SU-DHL-6 (cell line): ENCODE measurements around the gene EXOC3L4.

ENCODE experiments used
- H2AFZ ChIP-seq: fragments of 200-600 bp; sonication (generic); 2 replicates; pipeline ENCODE4 v1.6.1; 2014; ENCODE audit warnings: low read depth, mild to moderate bottlenecking, moderate library complexity, mixed read lengths, antibody characterized with exemption, low read length; ENCODE audit not compliant: severe bottlenecking
- H3F3A ChIP-seq: fragments of 200-600 bp; shearing (Covaris generic); 2 replicates; pipeline ENCODE4 v1.6.0; 2016; ENCODE audit warnings: antibody characterized with exemption, mild to moderate bottlenecking; ENCODE audit not compliant: insufficient read depth
- H3K27ac ChIP-seq: fragments of 200-600 bp; sonication (generic); 2 replicates; pipeline ENCODE4 v1.5.1; 2016; ENCODE audit warnings: low read depth, mild to moderate bottlenecking, low read length, moderate library complexity, mixed read lengths
- H3K27me3 ChIP-seq: fragments of 200-600 bp; sonication (generic), shearing (Covaris generic); 2 replicates; pipeline ENCODE4 v1.6.0; 2014; ENCODE audit warnings: mild to moderate bottlenecking, low read length
- H3K36me3 ChIP-seq: fragments of 200-600 bp; sonication (generic); 2 replicates; pipeline ENCODE4 v1.6.1; 2014; ENCODE audit warnings: mild to moderate bottlenecking, low read length, mixed read lengths
- H3K4me2 ChIP-seq: fragments of 300-600, 200-600 bp; shearing (Covaris generic), sonication (generic); 2 replicates; pipeline ENCODE4 v1.6.0; 2014; ENCODE audit warnings: low read length, low read depth, mild to moderate bottlenecking; ENCODE audit not compliant: poor library complexity, severe bottlenecking
- H3K4me3 ChIP-seq: fragments of 200-600 bp; sonication (generic); 2 replicates; pipeline ENCODE4 v1.5.1; 2014; ENCODE audit warnings: antibody characterized with exemption, low read length, mild to moderate bottlenecking, mixed read lengths; ENCODE audit not compliant: insufficient read depth, poor library complexity, severe bottlenecking
- H3K79me2 ChIP-seq: fragments of 200-600 bp; sonication (generic); 2 replicates; pipeline ENCODE4 v1.6.1; 2014; ENCODE audit warnings: mild to moderate bottlenecking, low read length, moderate library complexity; ENCODE audit not compliant: insufficient read depth
- H3K9ac ChIP-seq: fragments of 200-600 bp; sonication (generic); 2 replicates; pipeline ENCODE4 v1.7.0; 2014; ENCODE audit warnings: mild to moderate bottlenecking, low read length
- H3K9me2 ChIP-seq: fragments of 200-600 bp; sonication (generic); replicated peaks from 2 replicates; pipeline ENCODE4 v1.6.1; 2014; ENCODE audit warnings: low read length; ENCODE audit not compliant: insufficient read depth
- H3K9me3 ChIP-seq: fragments of 200-600 bp; sonication (generic); 2 replicates; pipeline ENCODE4 v1.6.1; 2014; ENCODE audit warnings: low read length, mixed read lengths; ENCODE audit not compliant: insufficient read depth
- H4K20me1 ChIP-seq: fragments of 200-600 bp; sonication (generic); 2 replicates; pipeline ENCODE4 v1.6.1; 2014; ENCODE audit warnings: low read depth, mild to moderate bottlenecking, antibody characterized with exemption, low read length, moderate library complexity, mixed read lengths
- EZH2phosphoT487 ChIP-seq: fragments of 200-600 bp; sonication (generic), shearing (Covaris generic); conservative IDR thresholded peaks from 2 replicates; pipeline ENCODE4 v1.6.1; 2018; ENCODE audit warnings: mild to moderate bottlenecking, antibody characterized with exemption, low read length, moderate library complexity, mixed read lengths
- TF ChIP-seq, protein P1 (sequence below): fragments of 200-600 bp; sonication (generic); IDR thresholded peaks from one replicate; pipeline ENCODE4 v1.5.1; 2017; ENCODE audit warnings: antibody characterized with exemption, mild to moderate bottlenecking, low read length, moderate library complexity; ENCODE audit not compliant: insufficient read depth, poor library complexity, severe bottlenecking

EXOC3L4 gene

DNA sequence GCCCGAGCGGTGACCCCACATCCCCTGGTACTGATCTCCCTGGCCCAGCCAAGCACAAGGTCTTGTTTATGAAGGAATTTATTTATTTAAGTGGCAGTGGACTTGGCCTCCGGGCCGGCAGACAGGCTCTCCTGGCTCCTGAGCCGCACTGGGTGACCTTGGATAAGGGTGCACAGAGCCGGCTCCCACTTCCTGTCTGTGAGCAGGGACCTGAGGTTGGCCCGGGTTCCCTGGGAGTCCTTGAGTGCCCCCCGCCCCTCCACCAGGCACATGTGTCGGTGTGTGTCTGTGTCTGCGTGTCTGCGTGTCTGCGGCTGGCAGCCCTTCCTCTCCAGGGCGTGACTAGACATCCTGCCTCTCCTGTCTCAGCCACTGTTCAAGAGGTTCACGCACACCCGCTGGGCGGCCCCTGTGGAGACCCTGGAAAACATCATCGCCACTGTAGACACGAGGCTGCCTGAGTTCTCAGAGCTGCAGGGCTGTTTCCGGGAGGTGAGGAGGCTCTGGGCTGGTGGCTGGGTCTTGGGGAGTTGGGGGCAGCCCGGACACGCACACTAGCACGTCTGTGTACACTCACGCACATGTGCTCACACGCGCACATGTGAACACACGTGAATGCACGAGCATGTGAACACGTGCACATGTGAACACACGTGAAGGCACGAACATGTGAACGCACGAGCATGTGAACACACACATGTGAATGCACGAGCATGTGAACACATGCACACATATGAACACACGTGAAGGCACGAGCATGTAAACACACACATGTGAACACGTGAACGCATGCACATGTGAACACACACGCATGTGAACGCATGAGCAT lies 38.1 kb downstream of the EXOC3L4 start:
- Histone ChIP-seq H3F3A (no peaks in the 10 kb centered on the region), H3K27ac (no peak overlapping the region), H2AFZ (no peak overlapping the region), H3K9me3 (no peaks in the 10 kb centered on the region), H3K36me3 (no peaks in the 10 kb centered on the region), H3K4me2 (no peak overlapping the region), H3K79me2 (no peaks in the 10 kb centered on the region), H3K9ac (no peak overlapping the region), H3K9me2 (no peaks in the 10 kb centered on the region), H3K27me3 (no peaks in the 10 kb centered on the region), H3K4me3 (no peak overlapping the region), H4K20me1 (no peaks in the 10 kb centered on the region)
- TF ChIP-seq EZH2phosphoT487: no peak
- TF ChIP-seq, protein P1, sequence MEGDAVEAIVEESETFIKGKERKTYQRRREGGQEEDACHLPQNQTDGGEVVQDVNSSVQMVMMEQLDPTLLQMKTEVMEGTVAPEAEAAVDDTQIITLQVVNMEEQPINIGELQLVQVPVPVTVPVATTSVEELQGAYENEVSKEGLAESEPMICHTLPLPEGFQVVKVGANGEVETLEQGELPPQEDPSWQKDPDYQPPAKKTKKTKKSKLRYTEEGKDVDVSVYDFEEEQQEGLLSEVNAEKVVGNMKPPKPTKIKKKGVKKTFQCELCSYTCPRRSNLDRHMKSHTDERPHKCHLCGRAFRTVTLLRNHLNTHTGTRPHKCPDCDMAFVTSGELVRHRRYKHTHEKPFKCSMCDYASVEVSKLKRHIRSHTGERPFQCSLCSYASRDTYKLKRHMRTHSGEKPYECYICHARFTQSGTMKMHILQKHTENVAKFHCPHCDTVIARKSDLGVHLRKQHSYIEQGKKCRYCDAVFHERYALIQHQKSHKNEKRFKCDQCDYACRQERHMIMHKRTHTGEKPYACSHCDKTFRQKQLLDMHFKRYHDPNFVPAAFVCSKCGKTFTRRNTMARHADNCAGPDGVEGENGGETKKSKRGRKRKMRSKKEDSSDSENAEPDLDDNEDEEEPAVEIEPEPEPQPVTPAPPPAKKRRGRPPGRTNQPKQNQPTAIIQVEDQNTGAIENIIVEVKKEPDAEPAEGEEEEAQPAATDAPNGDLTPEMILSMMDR: no peak

DNA sequence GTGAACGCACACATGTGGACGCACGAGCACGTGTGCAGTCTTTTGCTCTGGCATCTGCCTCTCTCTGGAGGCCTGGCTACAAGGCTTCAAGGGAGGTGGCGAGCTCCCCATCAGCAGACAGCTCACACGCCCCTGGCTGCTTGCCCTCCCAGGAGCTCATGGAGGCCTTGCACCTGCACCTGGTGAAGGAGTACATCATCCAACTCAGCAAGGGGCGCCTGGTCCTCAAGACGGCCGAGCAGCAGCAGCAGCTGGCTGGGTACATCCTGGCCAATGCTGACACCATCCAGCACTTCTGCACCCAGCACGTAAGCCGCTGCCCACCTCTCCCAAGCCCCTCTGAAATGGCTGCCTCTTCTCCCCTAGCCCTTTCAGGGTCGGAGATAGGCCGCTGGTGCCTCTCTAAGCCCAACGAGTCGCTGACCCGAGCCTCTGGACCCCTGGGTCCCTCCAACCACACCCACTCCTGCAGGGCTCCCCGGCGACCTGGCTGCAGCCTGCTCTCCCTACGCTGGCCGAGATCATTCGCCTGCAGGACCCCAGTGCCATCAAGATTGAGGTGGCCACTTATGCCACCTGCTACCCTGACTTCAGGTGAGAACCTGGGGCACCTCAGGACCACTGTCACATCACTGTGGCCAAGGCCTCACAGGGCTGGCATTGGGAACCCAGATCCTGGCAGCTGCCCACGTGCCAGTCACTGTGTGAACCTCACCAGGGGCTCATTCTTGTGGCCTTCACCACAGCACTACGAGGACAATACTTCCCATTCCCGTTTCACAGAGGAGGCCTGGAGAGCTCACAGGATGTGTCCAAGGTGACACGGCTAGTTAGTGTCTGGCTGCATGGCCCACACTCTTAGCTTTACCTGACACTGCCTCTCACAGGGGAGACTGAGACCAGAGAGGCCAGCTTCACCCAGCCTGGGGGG lies 39.0 kb downstream of the EXOC3L4 start:
- H3K4me3 ChIP-seq: no peak overlapping the region
- no peaks in the 10 kb centered on the region for H3K27me3 ChIP-seq
- H3K27ac ChIP-seq: no peak overlapping the region
- no peaks in the 10 kb centered on the region for H4K20me1 ChIP-seq
- H3F3A ChIP-seq: no peaks in the 10 kb centered on the region
- H3K9me3 ChIP-seq: no peaks in the 10 kb centered on the region
- H3K4me2 ChIP-seq: no peak overlapping the region
- TF ChIP-seq, protein P1: no peak
- no peak overlapping the region for H2AFZ ChIP-seq
- H3K79me2 ChIP-seq: no peaks in the 10 kb centered on the region
- H3K9ac ChIP-seq: no peak overlapping the region
- no peaks in the 10 kb centered on the region for H3K9me2 ChIP-seq
- no peaks in the 10 kb centered on the region for H3K36me3 ChIP-seq

DNA sequence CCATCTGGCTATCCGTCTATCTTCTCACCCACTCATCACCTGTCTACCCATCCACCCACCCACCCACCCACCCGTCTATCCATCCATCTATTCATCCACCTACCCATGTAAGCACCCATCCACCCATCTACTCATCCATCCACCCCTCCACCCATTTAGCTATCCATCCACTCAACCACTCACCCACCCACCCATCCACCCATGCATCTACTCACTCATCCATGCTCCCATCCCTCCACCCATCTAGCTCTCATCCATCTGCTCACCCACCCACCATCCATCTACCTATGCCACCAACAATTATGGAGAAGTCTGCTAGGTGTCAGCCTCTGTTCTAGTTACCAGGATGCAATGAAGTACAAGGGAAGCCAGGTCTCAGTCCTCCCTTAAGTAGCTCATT lies 39.9 kb downstream of the EXOC3L4 start:
- no peak overlapping the region for H3K9ac ChIP-seq
- H3K4me3 ChIP-seq: no peak overlapping the region
- H3K27ac ChIP-seq: no peak overlapping the region
- no peaks in the 10 kb centered on the region for H3K36me3 ChIP-seq
- no peaks in the 10 kb centered on the region for H3K79me2 ChIP-seq
- TF ChIP-seq, protein P1: no peak
- no peak for TF ChIP-seq EZH2phosphoT487
- H3K4me2 ChIP-seq: no peak overlapping the region
- H3F3A ChIP-seq: no peaks in the 10 kb centered on the region
- no peak overlapping the region for H2AFZ ChIP-seq
- no peaks in the 10 kb centered on the region for H3K27me3 ChIP-seq
- H3K9me2 ChIP-seq: no peaks in the 10 kb centered on the region
- H3K9me3 ChIP-seq: no peaks in the 10 kb centered on the region
- H4K20me1 ChIP-seq: no peaks in the 10 kb centered on the region
